M059J (cell line): Measurements from ENCODE around the gene RPL37. TPM values are rescaled to one million over a fixed set of nuclear protein-coding genes. Genes with fewer than 3 reads are reported as not detected.
"Not testable (repeated sequence)": the region's sequence is repeated elsewhere in the genome, so short reads cannot be mapped to it uniquely, and the experiment has no call there.

ENCODE experiments used
- DNase-seq: peaks from one replicate; pipeline ENCODE4 v3.0.0-alpha.2; 2012; ENCODE audit warnings: low read depth
- total RNA-seq: library from RNA; depleted of rRNA; stranded (reverse); fragments of >200 nt; shearing (Covaris generic); gene quantifications from 2 replicates; pipeline ENCODE4 v1.2.3, GENCODE V29; 2014

RPL37 gene
- total RNA-seq, 1 experiment from 2014 or later: 230 TPM

- DNase-seq: peak; percentile 79
These were observed 37.6 kb downstream of the RPL37 start for GRCh38 chr5:40797273-40798011.

- DNase-seq: no peak
These were observed 38.5 kb downstream of the RPL37 start for GRCh38 chr5:40796487-40796889.

- DNase-seq: not testable (repeated sequence)
These were observed 40.1 kb downstream of the RPL37 start for GRCh38 chr5:40794877-40795276.

- not testable (repeated sequence) for DNase-seq
These were observed 40.7 kb downstream of the RPL37 start for GRCh38 chr5:40794340-40794739.

GRCh38 chr5:40792691-40793090 lies 42.3 kb downstream of the RPL37 start:
- not testable (repeated sequence) for DNase-seq

GRCh38 chr5:40791715-40792139 lies 43.3 kb downstream of the RPL37 start:
- DNase-seq: no peak

GRCh38 chr5:40790947-40791593 lies 44.0 kb downstream of the RPL37 start:
- no peak for DNase-seq

GRCh38 chr5:40788941-40789340 lies 46.1 kb downstream of the RPL37 start:
- DNase-seq: not testable (repeated sequence)

- DNase-seq: no peak
These were observed 47.0 kb downstream of the RPL37 start for GRCh38 chr5:40787986-40788385.

- not testable (repeated sequence) for DNase-seq
These were observed 48.4 kb downstream of the RPL37 start for GRCh38 chr5:40786664-40787063.

- no peak for DNase-seq
These were observed 50.1 kb downstream of the RPL37 start for GRCh38 chr5:40784916-40785315.

- DNase-seq: no peak
These were observed 50.9 kb downstream of the RPL37 start for GRCh38 chr5:40784027-40784653.

- DNase-seq: peak; percentile 16
These were observed 53.1 kb downstream of the RPL37 start for GRCh38 chr5:40781843-40782409.

GRCh38 chr5:40780858-40781257 lies 54.2 kb downstream of the RPL37 start:
- DNase-seq: no peak

- no peak for DNase-seq
These were observed 54.8 kb downstream of the RPL37 start for GRCh38 chr5:40780199-40780598.

- DNase-seq: no peak
These were observed 55.5 kb downstream of the RPL37 start for GRCh38 chr5:40779561-40779960.

- DNase-seq: no peak
These were observed 56.9 kb downstream of the RPL37 start for GRCh38 chr5:40778133-40778532.

- DNase-seq: no peak
These were observed 58.4 kb downstream of the RPL37 start for GRCh38 chr5:40776658-40776977.

- DNase-seq: peak; percentile 41
These were observed 59.0 kb downstream of the RPL37 start for GRCh38 chr5:40775846-40776657.
